ENCODE results near the gene KLHL22. TPM values are rescaled to one million over a fixed set of nuclear protein-coding genes. Genes with fewer than 3 reads are reported as not detected.
"Not testable (repeated sequence)": the region's sequence is repeated elsewhere in the genome, so short reads cannot be mapped to it uniquely, and the experiment has no call there.

The KLHL22 gene
- polyA plus RNA-seq, 1 donor, result 37.0 TPM

DNA sequence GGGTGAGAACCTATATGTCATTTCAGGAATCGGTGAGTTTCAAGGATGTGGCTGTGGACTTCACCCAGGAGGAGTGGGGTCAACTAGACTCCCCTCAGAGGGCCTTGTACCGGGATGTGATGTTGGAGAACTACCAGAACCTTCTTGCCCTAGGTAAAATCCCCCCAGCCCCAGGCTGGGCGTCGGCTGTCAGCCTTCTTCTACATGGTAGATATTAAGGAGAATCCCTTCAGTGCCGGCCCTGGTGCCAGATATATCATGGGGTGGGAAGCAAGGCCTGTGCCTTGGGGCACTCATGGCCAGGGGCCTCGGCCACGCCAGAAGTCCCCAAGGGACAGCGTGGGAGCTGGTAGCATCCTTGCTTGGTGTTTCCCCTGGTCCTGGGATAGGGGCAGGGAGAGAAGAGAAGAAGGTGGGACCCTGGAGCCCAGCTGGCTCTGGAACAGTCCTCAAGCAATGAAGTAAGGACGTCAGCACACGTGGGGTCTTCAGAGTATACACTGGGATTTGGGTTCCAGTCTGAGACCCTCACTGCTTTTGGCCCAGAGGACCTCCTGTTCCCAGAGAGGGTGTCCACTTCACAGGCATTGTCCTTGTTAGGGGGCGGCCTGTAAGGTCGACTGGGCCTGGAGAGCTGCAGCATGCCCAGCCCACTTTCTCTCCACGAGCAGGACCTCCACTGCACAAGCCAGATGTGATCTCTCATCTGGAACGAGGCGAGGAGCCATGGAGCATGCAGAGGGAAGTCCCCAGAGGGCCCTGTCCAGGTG, 94.8 kb downstream of the KLHL22 start:
- DNase-seq, result no peak

DNA sequence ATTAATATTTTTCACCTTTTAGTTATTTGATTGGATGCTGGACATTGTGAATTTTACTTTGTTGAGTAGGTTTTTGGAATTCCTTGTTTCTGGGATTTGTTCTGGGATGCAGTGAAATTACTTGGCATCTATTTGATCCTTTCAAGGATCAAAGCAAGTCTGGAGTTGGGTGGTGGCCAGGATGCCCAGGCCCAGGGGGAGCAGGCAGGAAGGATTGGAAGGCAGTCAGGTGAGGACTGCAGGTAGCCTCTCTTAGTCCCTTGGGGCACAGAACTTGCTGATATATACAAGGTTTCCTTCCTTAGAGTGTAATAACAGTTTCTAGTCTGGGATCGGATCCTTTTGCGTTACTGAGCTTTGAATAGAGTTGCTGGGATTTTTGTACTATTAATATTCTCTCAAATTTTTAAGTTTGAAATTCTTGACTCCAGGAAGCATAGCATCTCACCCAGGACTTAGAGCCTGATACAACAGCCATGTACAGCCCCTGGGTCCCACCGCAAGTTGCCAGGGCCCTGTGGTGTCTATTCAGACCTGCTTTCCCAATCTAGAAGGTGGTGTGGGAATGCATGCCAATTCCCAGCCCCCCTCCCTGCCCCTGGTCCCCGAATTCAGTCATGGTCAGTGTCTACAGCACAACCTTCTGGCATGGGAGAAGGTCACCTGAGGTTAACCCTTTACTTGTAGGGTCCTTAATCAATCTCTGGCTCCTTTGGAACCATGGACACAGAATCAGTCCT, 95.6 kb downstream of the KLHL22 start:
- no peak for DNase-seq

- no peak for DNase-seq
Measured at GRCh38 chr22:20398420-20398819, 97.2 kb downstream of the KLHL22 start.

DNA sequence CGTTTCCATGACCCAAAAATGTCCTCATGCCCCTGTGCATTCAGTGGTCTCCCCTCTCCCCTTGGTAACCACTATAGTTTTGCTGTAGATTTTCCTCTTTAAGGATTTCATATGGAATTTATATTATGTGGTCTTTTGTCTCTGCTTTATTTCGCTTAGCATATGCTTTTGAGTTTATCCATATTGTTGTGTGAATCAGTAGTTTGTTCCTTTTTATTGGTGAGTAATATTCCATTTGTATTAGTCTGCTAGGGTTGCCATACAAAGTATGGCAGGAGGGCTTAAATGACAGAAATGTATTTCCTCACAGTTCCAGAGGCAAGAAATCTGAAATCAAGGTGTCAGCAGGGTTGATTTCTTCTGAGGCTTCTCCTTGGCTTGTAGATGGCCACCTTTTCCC, 98.1 kb downstream of the KLHL22 start:
- no peak for DNase-seq

- DNase-seq, result no peak
Measured at GRCh38 chr22:20396639-20397038, 99.0 kb downstream of the KLHL22 start.

DNA sequence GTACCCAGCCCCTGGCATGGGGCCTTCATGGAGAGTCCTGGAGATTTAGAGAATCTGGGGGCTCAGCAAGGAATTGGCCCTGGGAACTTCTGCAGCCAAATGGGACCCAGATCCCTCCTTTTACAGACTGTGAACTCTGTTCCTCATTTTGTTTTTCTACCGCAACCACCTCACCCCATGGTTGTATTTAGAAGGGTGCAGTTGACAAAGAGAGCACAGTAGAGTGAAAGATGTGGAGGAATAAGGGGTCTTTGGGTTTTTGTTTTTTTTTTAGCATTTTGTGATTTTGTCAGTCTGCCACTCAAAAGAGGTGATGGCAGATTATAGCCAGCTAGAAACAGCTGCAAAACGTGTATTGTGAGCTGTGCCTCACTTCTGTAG, 99.7 kb downstream of the KLHL22 start:
- no peak for DNase-seq

- DNase-seq, result no peak
Measured at GRCh38 chr22:20395181-20395906, 100.3 kb downstream of the KLHL22 start.

DNA sequence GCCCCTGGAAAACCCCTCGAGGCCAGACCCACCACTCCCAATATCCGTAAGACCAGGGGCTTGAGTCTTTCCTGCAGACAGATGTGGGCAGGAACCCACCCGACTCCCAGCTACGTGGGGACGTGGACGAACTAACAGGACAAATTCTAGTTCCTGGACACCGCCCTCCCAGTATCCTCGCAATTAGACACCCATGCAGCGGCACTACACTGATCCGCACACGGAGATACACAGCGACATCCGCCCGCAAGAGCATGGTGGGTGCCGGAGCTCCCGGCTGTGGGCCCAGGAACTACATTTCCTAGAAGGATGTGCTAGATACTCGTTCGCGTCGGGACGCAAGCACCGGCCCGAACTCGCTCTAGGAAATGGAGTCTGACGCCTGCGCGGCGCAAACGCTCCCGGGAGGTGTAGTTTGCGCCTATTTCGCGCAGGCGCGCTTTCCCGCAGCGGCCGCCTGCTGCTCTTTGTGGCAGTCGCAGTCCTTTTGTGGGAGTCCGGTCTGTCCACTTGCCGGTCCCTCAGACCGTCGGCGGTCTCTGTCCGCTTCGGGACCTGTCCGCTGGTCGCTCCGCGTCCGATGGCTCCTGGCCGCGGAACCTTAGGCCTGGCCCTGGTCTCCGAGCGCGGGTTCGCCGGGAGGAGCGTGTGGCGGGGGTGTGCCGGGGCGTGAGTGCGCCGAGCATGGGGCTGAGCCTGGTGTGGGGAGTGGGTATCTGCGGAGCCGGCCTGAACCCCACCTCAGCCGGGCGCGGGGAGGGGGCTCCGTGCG, 101.7 kb downstream of the KLHL22 start, which contains the start of gene ZNF74:
ZNF74 (plus strand) TSS at position 447 of the 772 bp plus-strand sequence. CDS start 478 bp downstream, outside the sequence.
- DNase-seq, result peak; percentile 90

GRCh38 chr22:20392983-20393704, 102.5 kb downstream of the KLHL22 start:
- no peak for DNase-seq

- not testable (repeated sequence) for DNase-seq
Measured at GRCh38 chr22:20392365-20392881, 103.2 kb downstream of the KLHL22 start.

Other genes with a start within 250 kb of the KLHL22 start
- 3.4 TPM for gene RTN4R, start 227.5 kb downstream of the KLHL22 start, polyA plus RNA-seq (ENCODE audit: insufficient read length)
- 44.7 TPM for gene DGCR6L, start 175.7 kb downstream of the KLHL22 start, polyA plus RNA-seq (ENCODE audit: insufficient read length)
- 16.7 TPM for gene ZNF74, start 101.6 kb downstream of the KLHL22 start, polyA plus RNA-seq (ENCODE audit: insufficient read length)
- 15.7 TPM for gene SCARF2, start 58.0 kb downstream of the KLHL22 start, polyA plus RNA-seq (ENCODE audit: insufficient read length)
- gene MED15, start 11.8 kb upstream of the KLHL22 start, polyA plus RNA-seq (ENCODE audit: insufficient read length), result 47.7 TPM

Measured in left kidney (tissue), 2 donors.